H9 (cell line): Measurements from ENCODE around the gene RACGAP1. TPM values are rescaled to one million over a fixed set of nuclear protein-coding genes. Genes with fewer than 3 reads are reported as not detected.
"Not testable (repeated sequence)": the region's sequence is repeated elsewhere in the genome, so short reads cannot be mapped to it uniquely, and the experiment has no call there.

Experiments used
- DNase-seq: peaks from one replicate; pipeline ENCODE4 v3.0.0-alpha.2; 2017
- H2AFZ ChIP-seq: one replicate; pipeline ENCODE4 v1.6.1; 2013; ENCODE audit warnings: mild to moderate bottlenecking, low read length, control low read depth, moderate library complexity
- H2AK5ac ChIP-seq: 2 replicates; pipeline ENCODE4 v1.6.1; 2013; ENCODE audit warnings: low read length, control low read depth, mixed read lengths; ENCODE audit not compliant: insufficient read length
- H2BK120ac ChIP-seq: one replicate; pipeline ENCODE4 v1.6.1; 2013; ENCODE audit warnings: low read depth, mild to moderate bottlenecking, low read length, control low read depth, inconsistent platforms; ENCODE audit not compliant: poor library complexity, severe bottlenecking
- H2BK12ac ChIP-seq: 2 replicates; pipeline ENCODE4 v1.6.1; 2013; ENCODE audit warnings: low read length, control low read depth, mixed read lengths, low read depth; ENCODE audit not compliant: insufficient read length
- H2BK15ac ChIP-seq: 2 replicates; pipeline ENCODE4 v1.6.1; 2013; ENCODE audit warnings: low read depth, low read length, control low read depth
- H2BK20ac ChIP-seq: one replicate; pipeline ENCODE4 v1.6.1; 2013; ENCODE audit warnings: low read depth, mild to moderate bottlenecking, low read length, control low read depth, inconsistent platforms; ENCODE audit not compliant: poor library complexity, severe bottlenecking
- H2BK5ac ChIP-seq: 2 replicates; pipeline ENCODE4 v1.6.1; 2013; ENCODE audit warnings: low read length, control low read depth, mixed read lengths; ENCODE audit not compliant: insufficient read length
- H3K14ac ChIP-seq: 2 replicates; pipeline ENCODE4 v1.6.1; 2013; ENCODE audit warnings: low read length, control low read depth; ENCODE audit not compliant: insufficient read depth
- H3K18ac ChIP-seq: 2 replicates; pipeline ENCODE4 v1.6.1; 2013; ENCODE audit warnings: low read depth, mild to moderate bottlenecking, mixed read lengths, low read length, control low read depth; ENCODE audit not compliant: insufficient read length
- H3K23ac ChIP-seq: 2 replicates; pipeline ENCODE4 v1.6.1; 2013; ENCODE audit warnings: low read length, control low read depth, mixed read lengths, low read depth; ENCODE audit not compliant: insufficient read length
- H3K23me2 ChIP-seq: 2 replicates; pipeline ENCODE4 v1.6.1; 2013; ENCODE audit warnings: low read depth, mild to moderate bottlenecking, mixed read lengths, low read length, control low read depth; ENCODE audit not compliant: insufficient read length, poor library complexity, severe bottlenecking
- H3K27ac ChIP-seq: 2 replicates; pipeline ENCODE4 v1.5.1; 2013; ENCODE audit warnings: low read length, control low read depth, mixed read lengths, low read depth; ENCODE audit not compliant: insufficient read length
- H3K27me3 ChIP-seq: 2 replicates; pipeline ENCODE4 v1.6.1; 2013; ENCODE audit warnings: low read length, control low read depth, inconsistent platforms; ENCODE audit not compliant: insufficient read depth
- H3K4ac ChIP-seq: 2 replicates; pipeline ENCODE4 v1.6.1; 2013; ENCODE audit warnings: low read depth, mild to moderate bottlenecking, control low read depth, inconsistent platforms, low read length, moderate library complexity
- H3K4me1 ChIP-seq: 2 replicates; pipeline ENCODE4 v1.6.1; 2013; ENCODE audit warnings: low read length, control low read depth, inconsistent platforms; ENCODE audit not compliant: insufficient read depth
- H3K4me2 ChIP-seq: 2 replicates; pipeline ENCODE4 v1.6.1; 2013; ENCODE audit warnings: low read length, control low read depth, mixed read lengths; ENCODE audit not compliant: insufficient read length, insufficient read depth
- H3K56ac ChIP-seq: 2 replicates; pipeline ENCODE4 v1.6.1; 2013; ENCODE audit warnings: low read depth, mild to moderate bottlenecking, mixed read lengths, low read length, control low read depth; ENCODE audit not compliant: insufficient read length
- H3K79me1 ChIP-seq: 2 replicates; pipeline ENCODE4 v1.6.1; 2013; ENCODE audit warnings: low read depth, mild to moderate bottlenecking, moderate library complexity, low read length, control low read depth, inconsistent platforms; ENCODE audit not compliant: insufficient read depth, poor library complexity, severe bottlenecking
- H3K79me2 ChIP-seq: 2 replicates; pipeline ENCODE4 v1.6.1; 2013; ENCODE audit warnings: low read length, control low read depth, inconsistent platforms; ENCODE audit not compliant: insufficient read depth
- H3K9ac ChIP-seq: 2 replicates; pipeline ENCODE4 v1.6.1; 2013; ENCODE audit warnings: low read length, control low read depth, mixed read lengths; ENCODE audit not compliant: insufficient read length; ENCODE audit errors: extremely low read depth
- H3K9me3 ChIP-seq: one replicate; pipeline ENCODE4 v1.6.1; 2013; ENCODE audit warnings: low read depth, low read length, inconsistent platforms; ENCODE audit not compliant: control insufficient read depth
- H3T11ph ChIP-seq: one replicate; pipeline ENCODE4 v1.6.1; 2013; ENCODE audit warnings: mild to moderate bottlenecking, low read length, control low read depth, inconsistent platforms
- H4K20me1 ChIP-seq: one replicate; pipeline ENCODE4 v1.6.1; 2013; ENCODE audit not compliant: control insufficient read depth, insufficient read length, insufficient read depth
- H4K5ac ChIP-seq: 2 replicates; pipeline ENCODE4 v1.6.1; 2013; ENCODE audit warnings: low read depth, mild to moderate bottlenecking, mixed read lengths, low read length, control low read depth; ENCODE audit not compliant: insufficient read length
- H4K8ac ChIP-seq: replicated peaks from 2 replicates; pipeline ENCODE4 v1.6.1; 2013; ENCODE audit warnings: low read length, control low read depth, mixed read lengths, low read depth; ENCODE audit not compliant: insufficient read length
- H4K91ac ChIP-seq: 2 replicates; pipeline ENCODE4 v1.6.1; 2013; ENCODE audit warnings: low read depth, mild to moderate bottlenecking, moderate library complexity, mixed read lengths, low read length, control low read depth; ENCODE audit not compliant: insufficient read length
- H3K27ac Mint-ChIP-seq, 3 experiments: 2 replicates in 2 of 3; 3 replicates in 1 of 3; pipeline ENCODE4 v1.8.0; 2020 to 2021; ENCODE audit warnings: mixed read lengths in 3 of 3, mild to moderate bottlenecking in 1 of 3, moderate library complexity in 1 of 3
- H3K27me3 Mint-ChIP-seq: 2 replicates; pipeline ENCODE4 v1.8.0; 2021; ENCODE audit warnings: low read depth, mild to moderate bottlenecking, moderate library complexity, mixed read lengths
- H3K36me3 Mint-ChIP-seq, 3 experiments: 2 replicates in 2 of 3; 3 replicates in 1 of 3; pipeline ENCODE4 v1.8.0; 2020 to 2021; ENCODE audit warnings: low read depth in 3 of 3, mixed read lengths in 3 of 3; ENCODE audit not compliant: insufficient read depth in 1 of 3
- H3K4me1 Mint-ChIP-seq, 2 experiments: 2 replicates each; pipeline ENCODE4 v1.8.0; 2020; ENCODE audit warnings: mixed read lengths in 2 of 2
- H3K4me3 Mint-ChIP-seq, 2 experiments: 2 replicates in 1 of 2; 3 replicates in 1 of 2; pipeline ENCODE4 v1.8.0; 2020 to 2021; ENCODE audit warnings: mild to moderate bottlenecking in 2 of 2, mixed read lengths in 2 of 2, moderate library complexity in 1 of 2
- H3K9me3 Mint-ChIP-seq, 2 experiments: 2 replicates in 1 of 2; 3 replicates in 1 of 2; pipeline ENCODE4 v1.8.0; 2020; ENCODE audit warnings: mild to moderate bottlenecking in 2 of 2, mixed read lengths in 2 of 2, moderate library complexity in 1 of 2
- WGBS: extraction: QIAGEN DNeasy Blood & Tissue Kit; methylation state at CpG from one replicate; pipeline ENCODE4 v1.1.7; 2013; ENCODE audit warnings: missing lambda C conversion rate, low lambda C conversion rate, mixed read lengths; ENCODE audit not compliant: insufficient read length; ENCODE audit errors: extremely low coverage; 5-methylcytosine and 5-hydroxymethylcytosine counted together
- total RNA-seq: library from RNA; stranded (reverse); gene quantifications from 2 replicates; pipeline ENCODE4 v1.2.1, GENCODE V29; 2021
- TF ChIP-seq, protein P1 (sequence below): fragments of 200-600 bp; sonication (generic); conservative IDR thresholded peaks from 3 replicates; pipeline ENCODE4 v1.8.0; 2021; ENCODE audit warnings: antibody characterized with exemption, mild to moderate bottlenecking

RACGAP1 gene
- total RNA-seq, 1 experiment from 2014 or later: 64.8 TPM

DNA sequence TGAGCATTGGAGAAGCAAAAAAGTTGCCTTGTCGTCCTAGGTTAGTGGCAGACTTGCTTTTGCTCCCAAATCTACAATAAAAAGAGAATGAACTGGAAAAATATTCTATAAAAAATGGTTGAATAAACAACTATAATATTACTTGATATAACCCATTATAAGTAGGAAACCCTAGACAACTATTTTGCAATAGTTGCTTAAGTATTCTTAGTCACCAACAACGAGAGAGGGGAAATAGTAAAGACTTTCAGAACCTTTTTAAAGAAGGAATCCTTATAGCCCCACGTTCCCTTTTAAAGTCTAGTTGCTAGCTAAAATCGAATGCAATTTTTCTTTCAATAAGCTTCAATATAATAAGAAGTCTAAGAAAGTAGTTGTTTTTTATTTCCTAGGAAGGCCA is 35.0 kb downstream of the RACGAP1 start:
- TF ChIP-seq, protein P1, sequence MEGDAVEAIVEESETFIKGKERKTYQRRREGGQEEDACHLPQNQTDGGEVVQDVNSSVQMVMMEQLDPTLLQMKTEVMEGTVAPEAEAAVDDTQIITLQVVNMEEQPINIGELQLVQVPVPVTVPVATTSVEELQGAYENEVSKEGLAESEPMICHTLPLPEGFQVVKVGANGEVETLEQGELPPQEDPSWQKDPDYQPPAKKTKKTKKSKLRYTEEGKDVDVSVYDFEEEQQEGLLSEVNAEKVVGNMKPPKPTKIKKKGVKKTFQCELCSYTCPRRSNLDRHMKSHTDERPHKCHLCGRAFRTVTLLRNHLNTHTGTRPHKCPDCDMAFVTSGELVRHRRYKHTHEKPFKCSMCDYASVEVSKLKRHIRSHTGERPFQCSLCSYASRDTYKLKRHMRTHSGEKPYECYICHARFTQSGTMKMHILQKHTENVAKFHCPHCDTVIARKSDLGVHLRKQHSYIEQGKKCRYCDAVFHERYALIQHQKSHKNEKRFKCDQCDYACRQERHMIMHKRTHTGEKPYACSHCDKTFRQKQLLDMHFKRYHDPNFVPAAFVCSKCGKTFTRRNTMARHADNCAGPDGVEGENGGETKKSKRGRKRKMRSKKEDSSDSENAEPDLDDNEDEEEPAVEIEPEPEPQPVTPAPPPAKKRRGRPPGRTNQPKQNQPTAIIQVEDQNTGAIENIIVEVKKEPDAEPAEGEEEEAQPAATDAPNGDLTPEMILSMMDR: no peak
- Histone ChIP-seq H2BK20ac (no peak overlapping the region), H3K4ac (no peak overlapping the region), H4K91ac (no peak overlapping the region), H3K27me3 (no peaks in the 10 kb centered on the region), H3T11ph (no peak overlapping the region), H3K9ac (no peak overlapping the region), H3K14ac (no peak overlapping the region), H2AFZ (no peak overlapping the region), H3K79me1 (no peaks in the 10 kb centered on the region), H3K23ac (no peak overlapping the region), H4K5ac (no peak overlapping the region), H3K27ac (no peak overlapping the region), H3K79me2 (no peaks in the 10 kb centered on the region), H2BK5ac (no peak overlapping the region), H3K23me2 (no peaks in the 10 kb centered on the region), H4K20me1 (peaks cover 3% of the 10 kb centered on the region), H4K8ac (no peak overlapping the region), H2BK120ac (no peak overlapping the region), H3K4me2 (no peak overlapping the region), H2BK15ac (no peak overlapping the region), H3K18ac (no peak overlapping the region), H2BK12ac (no peak overlapping the region), H2AK5ac (no peak overlapping the region), H3K9me3 (no peaks in the 10 kb centered on the region), H3K4me1 (no peaks in the 10 kb centered on the region; the same call in 1 of the 2 replicates), H3K56ac (no peak overlapping the region)
- Mint-ChIP-seq H3K9me3 (no peaks in the 10 kb centered on the region), H3K27ac (no peak overlapping the region), H3K36me3 (peaks cover 28 to 67% (median 61%) of the 10 kb centered on the region in 3 experiments; a peak in 6 of 7 replicates), H3K27me3 (no peaks in the 10 kb centered on the region), H3K4me1 (peaks cover 13% of the 10 kb centered on the region in 2 experiments), H3K4me3 (no peak overlapping the region; a peak in 1 of 5 replicates)
- no peak for DNase-seq
- no CpG with 5 or more reads among the region's 4 CpGs for WGBS

DNA sequence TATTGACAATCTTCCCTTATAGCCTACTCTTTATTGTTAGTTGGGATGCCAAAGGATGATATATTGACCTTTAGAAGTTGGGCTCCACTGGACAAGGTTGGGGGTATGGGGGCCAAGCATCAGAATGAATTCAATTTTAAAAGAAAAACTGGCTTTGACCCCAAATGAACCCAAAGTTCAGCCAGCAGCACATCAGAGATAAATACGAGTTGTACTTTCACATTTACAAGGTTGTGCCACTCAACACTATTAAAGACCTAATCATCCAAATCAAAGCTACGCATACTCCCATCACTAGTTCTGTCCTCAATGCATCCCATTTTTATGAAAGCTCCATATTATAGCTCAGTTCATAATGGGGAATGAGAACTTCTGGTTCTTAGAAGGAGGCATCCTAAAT is 35.9 kb downstream of the RACGAP1 start:
- Mint-ChIP-seq H3K4me1 (peaks cover 21 to 22% of the 10 kb centered on the region in 2 experiments), H3K36me3 (peaks cover 25 to 60% (median 53%) of the 10 kb centered on the region in 3 experiments; a peak in 6 of 7 replicates)
- H3K4ac ChIP-seq, H3K79me2 ChIP-seq, H3K27me3 Mint-ChIP-seq, H4K91ac ChIP-seq, H2BK120ac ChIP-seq, H3K27me3 ChIP-seq, H2AFZ ChIP-seq, H4K5ac ChIP-seq, H3K79me1 ChIP-seq, H3K23ac ChIP-seq, H3K56ac ChIP-seq, H3K27ac ChIP-seq, H3K18ac ChIP-seq, H3K9ac ChIP-seq, H3K9me3 Mint-ChIP-seq, H3K23me2 ChIP-seq, H3K27ac Mint-ChIP-seq, H3K4me1 ChIP-seq, H3T11ph ChIP-seq, H2BK20ac ChIP-seq, H2BK5ac ChIP-seq, H4K8ac ChIP-seq, H2BK12ac ChIP-seq, H3K4me2 ChIP-seq, H3K14ac ChIP-seq, H2AK5ac ChIP-seq, H3K9me3 ChIP-seq, H3K4me3 Mint-ChIP-seq, H2BK15ac ChIP-seq, DNase-seq, H4K20me1 ChIP-seq: not testable (repeated sequence)
- no CpG with 5 or more reads among the region's 2 CpGs for WGBS
